ENCODE data around the gene FLAD1.

DNA sequence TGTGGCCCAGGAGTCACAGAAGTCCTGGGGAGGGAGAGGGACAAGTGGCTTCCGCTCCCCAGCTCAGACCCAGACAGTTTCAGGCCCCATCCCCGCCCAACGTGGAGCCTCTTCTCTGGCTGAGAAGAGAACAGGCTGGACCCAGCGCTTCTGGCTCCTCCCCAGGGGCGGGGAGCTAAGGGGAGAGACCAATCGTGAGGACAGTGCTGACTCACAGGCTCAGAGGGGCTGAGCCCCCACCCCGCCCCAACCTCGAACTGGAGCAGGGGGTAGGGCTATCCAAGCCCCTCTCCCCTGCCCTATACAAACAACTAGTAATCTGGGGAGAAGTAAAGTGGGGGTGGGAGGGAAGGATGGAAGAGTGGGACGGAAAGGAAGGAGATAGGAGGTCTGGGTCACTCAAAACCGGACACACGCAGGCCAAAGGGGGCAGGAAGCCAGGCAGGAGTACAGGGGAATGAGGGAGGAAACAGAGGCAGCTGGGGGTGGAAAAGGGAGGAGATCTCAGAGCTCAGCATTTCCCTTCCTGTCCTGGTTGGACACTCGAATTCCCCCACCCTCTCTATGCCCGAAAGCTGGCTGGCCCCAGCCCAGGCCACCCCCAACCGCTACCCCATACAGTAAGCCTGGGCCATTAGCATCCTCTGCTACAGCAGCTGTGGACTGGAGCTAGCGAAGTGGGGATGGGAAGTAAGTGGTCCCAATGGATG is 12.4 kb upstream of the FLAD1 start, which contains the start of gene SHC1:
- TF ChIP-seq, protein P1, sequence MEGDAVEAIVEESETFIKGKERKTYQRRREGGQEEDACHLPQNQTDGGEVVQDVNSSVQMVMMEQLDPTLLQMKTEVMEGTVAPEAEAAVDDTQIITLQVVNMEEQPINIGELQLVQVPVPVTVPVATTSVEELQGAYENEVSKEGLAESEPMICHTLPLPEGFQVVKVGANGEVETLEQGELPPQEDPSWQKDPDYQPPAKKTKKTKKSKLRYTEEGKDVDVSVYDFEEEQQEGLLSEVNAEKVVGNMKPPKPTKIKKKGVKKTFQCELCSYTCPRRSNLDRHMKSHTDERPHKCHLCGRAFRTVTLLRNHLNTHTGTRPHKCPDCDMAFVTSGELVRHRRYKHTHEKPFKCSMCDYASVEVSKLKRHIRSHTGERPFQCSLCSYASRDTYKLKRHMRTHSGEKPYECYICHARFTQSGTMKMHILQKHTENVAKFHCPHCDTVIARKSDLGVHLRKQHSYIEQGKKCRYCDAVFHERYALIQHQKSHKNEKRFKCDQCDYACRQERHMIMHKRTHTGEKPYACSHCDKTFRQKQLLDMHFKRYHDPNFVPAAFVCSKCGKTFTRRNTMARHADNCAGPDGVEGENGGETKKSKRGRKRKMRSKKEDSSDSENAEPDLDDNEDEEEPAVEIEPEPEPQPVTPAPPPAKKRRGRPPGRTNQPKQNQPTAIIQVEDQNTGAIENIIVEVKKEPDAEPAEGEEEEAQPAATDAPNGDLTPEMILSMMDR (IDR thresholded peaks at IDR 0.05; ENCODE audit: low read depth, low read length): no peak
- TF ChIP-seq EZH2phosphoT487 (IDR thresholded peaks at IDR 0.05; ENCODE audit: low read depth): no peak
